HG02763 (cell line): ENCODE results near the gene GRK3.
"Not testable (repeated sequence)": the region's sequence is repeated elsewhere in the genome, so short reads cannot be mapped to it uniquely, and the experiment has no call there.

Experiments
- ATAC-seq: cut with Tn5 transposase; IDR thresholded peaks from one replicate; pipeline ENCODE4 v1.9.1; 2021; ENCODE audit warnings: mild to moderate bottlenecking, moderate library complexity; ENCODE audit not compliant: unreplicated experiment

GRK3 gene

DNA sequence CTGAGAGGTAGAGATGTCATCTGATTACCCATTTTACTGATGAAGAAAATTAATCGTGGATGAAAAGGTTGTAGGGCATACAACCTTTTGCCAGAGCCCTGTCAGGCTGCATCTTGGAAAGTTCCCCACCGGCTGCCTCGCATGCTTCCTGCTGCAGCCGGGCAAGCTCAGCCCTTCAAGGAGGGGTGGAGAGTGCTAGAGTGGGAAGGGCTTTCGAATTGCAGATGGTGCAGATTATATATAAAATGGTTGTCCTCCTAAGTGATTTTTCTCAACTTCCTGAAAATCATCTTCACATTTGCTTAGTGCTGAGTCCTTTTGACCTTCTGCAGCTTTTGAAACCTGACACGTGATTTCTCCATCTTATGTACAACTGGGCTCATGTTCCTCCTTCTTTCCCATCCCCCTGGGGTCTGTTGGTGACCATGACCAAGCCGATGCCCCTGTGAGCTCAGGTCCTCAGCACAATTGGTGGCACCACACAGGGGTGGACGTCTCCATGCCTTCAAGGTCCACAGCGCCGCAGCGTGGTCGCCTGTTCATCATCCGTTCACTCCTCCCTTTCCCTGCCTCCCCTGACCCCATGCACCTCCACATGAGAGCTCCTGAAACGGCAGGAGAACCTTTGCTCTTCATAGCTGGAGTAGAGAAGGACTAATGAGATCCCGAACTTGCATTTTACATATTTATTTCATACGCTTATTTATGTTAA lies 129.9 kb downstream of the GRK3 start:
- no peak for ATAC-seq

- ATAC-seq = no peak
Measured at GRCh38 chr22:25695146-25695545, 130.7 kb downstream of the GRK3 start.

DNA sequence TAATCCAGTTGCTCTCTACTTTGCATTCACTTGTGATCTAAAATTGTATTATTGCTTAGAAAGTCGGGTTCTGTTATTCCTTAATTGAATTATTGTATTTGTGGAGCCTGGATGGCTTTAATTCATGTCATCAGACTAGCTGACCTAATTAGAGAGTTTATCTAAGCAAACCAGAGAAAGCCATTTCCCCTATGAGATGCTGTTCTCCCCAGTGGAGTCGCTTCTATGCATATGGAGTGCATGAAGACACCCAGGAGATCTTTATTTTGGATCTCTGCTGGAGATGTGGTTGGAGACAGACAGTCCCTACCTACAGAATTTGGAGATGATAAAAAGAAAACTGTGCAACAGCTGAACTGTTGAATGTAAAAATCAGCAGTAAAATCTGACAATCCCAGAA lies 132.3 kb downstream of the GRK3 start:
- ATAC-seq = no peak

- ATAC-seq = no peak
Measured at GRCh38 chr22:25697181-25697664, 132.7 kb downstream of the GRK3 start.

- no peak for ATAC-seq
Measured at GRCh38 chr22:25697978-25698377, 133.5 kb downstream of the GRK3 start.

GRCh38 chr22:25698461-25698860 lies 134.0 kb downstream of the GRK3 start:
- no peak for ATAC-seq

DNA sequence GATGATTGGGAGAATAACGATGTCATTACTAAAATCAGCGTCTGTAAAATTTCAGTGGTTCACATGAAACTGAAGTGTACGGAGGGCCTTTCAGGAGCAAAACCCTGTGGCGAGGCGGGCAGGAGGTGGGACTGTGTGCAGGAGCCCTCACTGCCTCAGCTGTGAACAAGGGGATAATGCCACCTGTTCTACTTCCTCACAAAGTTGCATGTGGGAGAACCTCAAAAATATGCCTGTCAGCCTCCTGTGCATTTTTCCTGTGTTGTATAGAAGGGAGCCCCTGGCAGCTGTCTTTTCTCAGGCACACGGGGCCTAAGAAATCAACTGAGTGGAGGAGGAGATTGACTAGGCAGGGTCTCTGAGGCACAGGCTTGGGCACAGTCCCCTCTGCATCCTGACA lies 134.5 kb downstream of the GRK3 start:
- no peak for ATAC-seq

DNA sequence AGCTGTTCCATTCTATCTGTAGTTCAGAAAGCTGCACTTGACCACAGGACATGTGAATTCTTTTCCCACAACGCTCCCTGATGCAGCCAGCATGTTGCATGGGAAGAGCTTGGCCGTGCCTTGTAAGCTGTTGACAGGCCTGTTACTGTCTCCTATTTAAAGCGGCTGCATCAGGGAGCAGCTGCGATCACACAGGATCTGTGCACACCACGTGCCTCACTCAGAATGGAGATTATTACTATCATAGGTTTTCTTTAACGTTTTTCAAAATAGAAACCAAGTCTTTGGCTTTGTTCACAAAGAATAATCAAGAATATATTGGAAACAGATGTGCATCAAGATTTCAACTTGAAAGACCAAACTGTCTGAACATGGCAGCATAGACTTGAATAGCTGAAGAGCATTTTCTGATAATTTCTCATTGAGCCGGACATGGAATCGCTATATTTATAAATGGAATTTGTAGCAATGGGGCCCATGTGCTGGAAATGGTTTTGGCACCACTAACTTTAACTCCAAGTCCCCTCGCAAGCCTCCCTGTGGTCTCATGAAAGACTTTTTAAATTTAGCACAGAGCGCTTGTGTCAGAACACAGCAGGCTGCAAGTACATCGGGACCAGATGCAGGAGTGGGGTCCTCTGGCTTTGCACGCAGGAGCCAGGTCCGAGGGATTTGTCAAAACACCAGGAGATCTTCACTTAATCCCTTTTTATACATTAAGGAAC lies 136.7 kb downstream of the GRK3 start:
- no peak for ATAC-seq

DNA sequence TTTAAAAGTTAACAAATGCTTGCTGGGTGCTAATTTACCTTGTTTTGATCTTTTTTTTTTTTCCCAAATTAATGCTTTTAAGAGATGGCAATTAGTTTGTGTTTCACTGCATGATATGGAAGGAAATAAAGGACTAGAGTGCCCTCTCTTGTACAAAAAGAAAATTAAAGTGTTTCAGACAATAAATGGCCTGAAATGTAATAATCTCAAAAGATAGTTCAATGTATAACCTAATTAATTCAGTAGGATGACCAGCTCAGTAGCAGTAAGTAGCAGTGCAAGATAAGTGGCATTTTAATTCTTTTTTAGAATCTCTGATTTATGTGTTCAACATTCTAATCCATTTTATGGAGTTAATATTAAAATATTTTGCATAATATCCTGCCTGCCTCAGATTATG lies 137.6 kb downstream of the GRK3 start:
- ATAC-seq = no peak

- no peak for ATAC-seq
Measured at GRCh38 chr22:25702571-25703167, 138.2 kb downstream of the GRK3 start.

GRCh38 chr22:25704701-25705100 lies 140.2 kb downstream of the GRK3 start:
- ATAC-seq = no peak

DNA sequence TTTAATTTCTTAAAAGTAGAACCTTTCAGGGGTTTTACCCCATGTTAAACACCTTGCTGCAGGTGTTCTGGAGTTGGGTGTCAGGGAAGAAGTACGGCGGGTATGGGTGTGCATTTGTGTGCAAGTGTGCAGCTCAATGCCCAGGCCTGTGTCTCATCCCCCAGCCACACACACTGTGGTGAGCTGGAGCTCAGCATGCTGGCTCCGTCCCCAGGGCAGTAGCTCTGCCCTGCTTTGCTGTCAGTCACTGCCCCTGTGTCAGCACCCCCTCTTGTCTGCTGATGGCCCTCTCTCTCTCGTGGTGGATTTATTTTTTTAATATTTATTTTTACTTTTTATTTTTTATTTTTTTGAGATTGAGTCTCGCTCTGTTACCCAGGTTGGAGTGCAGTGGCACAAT lies 141.7 kb downstream of the GRK3 start:
- ATAC-seq = no peak

DNA sequence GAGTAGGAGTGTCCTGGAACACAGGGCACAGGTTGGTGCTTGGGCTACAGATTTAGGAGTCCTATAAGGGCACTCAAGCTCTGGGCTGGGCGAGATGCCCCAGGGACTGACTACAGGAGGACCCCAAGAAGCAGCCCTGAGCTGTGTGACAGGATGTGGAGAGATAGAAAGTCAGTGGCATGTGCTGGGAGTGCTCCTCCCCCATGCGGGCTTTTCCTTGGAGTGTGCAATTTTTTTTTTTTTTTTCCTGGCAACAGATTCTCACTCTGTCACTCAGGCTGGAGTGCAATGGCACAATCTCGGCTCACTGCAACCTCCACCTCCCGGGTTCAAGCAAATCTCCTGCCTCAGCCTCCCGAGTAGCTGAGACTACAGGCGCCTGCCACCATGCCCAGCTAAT lies 144.0 kb downstream of the GRK3 start:
- ATAC-seq = not testable (repeated sequence)

GRCh38 chr22:25709758-25710157 lies 145.3 kb downstream of the GRK3 start:
- no peak for ATAC-seq

DNA sequence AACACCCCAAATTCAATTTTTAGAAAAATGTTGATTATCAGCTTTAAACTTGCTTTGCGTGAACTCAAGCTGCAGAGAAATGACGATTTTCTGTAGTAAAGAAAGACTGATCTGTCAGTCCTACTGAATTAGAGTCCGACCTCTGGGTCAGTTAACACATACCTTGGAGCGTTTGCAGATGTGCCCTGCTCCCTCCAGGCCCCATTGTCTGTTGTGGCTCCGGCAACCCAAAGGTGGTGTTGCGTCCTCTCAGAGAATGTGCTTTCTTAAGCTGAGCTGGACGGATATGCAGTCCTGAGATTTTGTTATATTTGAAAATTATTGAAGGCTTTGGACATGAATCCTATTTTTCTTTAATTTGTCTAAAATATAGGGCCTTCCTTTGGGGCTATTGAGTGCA lies 146.0 kb downstream of the GRK3 start:
- ATAC-seq = no peak

GRCh38 chr22:25711491-25711890 lies 147.0 kb downstream of the GRK3 start:
- no peak for ATAC-seq

GRCh38 chr22:25712661-25713400 lies 148.4 kb downstream of the GRK3 start:
- no peak for ATAC-seq

DNA sequence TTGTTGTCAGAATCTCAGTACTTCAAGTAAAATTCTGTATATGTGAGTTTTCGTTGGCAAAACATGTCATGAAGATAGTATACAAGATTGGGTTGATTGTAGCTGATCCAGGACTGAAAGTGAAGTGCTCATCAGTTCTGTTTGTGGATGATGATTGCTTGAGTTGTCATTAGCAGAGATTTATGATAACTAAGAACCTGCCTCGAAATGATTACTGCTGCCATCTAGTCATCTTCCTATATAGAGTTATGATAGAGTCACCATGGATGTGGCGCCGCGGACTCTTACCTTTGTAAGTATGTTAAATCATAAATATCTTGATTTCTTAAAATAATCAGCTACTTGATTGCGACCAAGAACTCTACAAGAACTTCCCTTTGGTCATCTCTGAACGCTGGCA lies 149.6 kb downstream of the GRK3 start:
- no peak for ATAC-seq

GRCh38 chr22:25714739-25715138 lies 150.3 kb downstream of the GRK3 start:
- no peak for ATAC-seq

GRCh38 chr22:25716637-25717036 lies 152.2 kb downstream of the GRK3 start:
- no peak for ATAC-seq

- ATAC-seq = no peak
Measured at GRCh38 chr22:25718135-25718840, 153.8 kb downstream of the GRK3 start.
